K562 (cell line): ENCODE results near the gene TSPAN11. TPM values are rescaled to one million over a fixed set of nuclear protein-coding genes. Genes with fewer than 3 reads are reported as not detected.

Experiments
- ATAC-seq: fragments of 200-7000 bp; cut with Tn5 transposase; 3 replicates; pipeline ENCODE4 v1.9.1; 2020; ENCODE audit warnings: moderate library complexity
- BruUV-seq: library from RNA; stranded (reverse); fragments of 400-500 nt; replicated peaks from 2 replicates; lab custom pipeline; 2021; lab: Mats Ljungman, UMichigan
- CTCF ChIA-PET: fragments of 300-600 bp; formaldehyde crosslinking; extraction: SDS; loops from one replicate; lab custom pipeline; 2021; ENCODE audit warnings: low intra/inter-chr PET ratio; lab: Yijun Ruan, JAX
- POLR2A ChIA-PET: fragments of 300-600, 350-650 bp; sonication (Branson Sonifier 250); formaldehyde crosslinking; extraction: SDS; loops from one replicate; lab custom pipeline; 2021; ENCODE audit warnings: antibody characterized with exemption, inconsistent platforms; lab: Yijun Ruan, JAX
- DNase-seq, 4 experiments: peaks; one replicate each; pipeline versions ENCODE4 v3.0.0 to v3.0.0-alpha.2; 2011 to 2018; ENCODE audit warnings: low spot score in 3 of 4, mixed read lengths in 3 of 4; ENCODE audit errors: extremely low read depth in 1 of 4
- FAIRE-seq: peaks from 2 replicates; lab custom pipeline; 2011; peaks lifted over from hg19 to GRCh38; lab: Jason Lieb, UNC
- H2AFZ ChIP-seq: 2 replicates; pipeline ENCODE4 v1.6.0; 2011; ENCODE audit warnings: low read depth, low read length, control low read depth, inconsistent platforms
- H3K27ac ChIP-seq: fragments of 200-600 bp; 3 replicates; pipeline ENCODE4 v1.8.0; 2011; ENCODE audit warnings: low read depth, mild to moderate bottlenecking, control low read depth, inconsistent platforms, low read length, moderate library complexity, mixed read lengths; ENCODE audit errors: extremely low read depth
- H3K27me3 ChIP-seq, 2 experiments: fragments of 300-600 bp in 1 of 2; 2 replicates in 1 of 2; 3 replicates in 1 of 2; pipeline versions ENCODE4 v1.6.0 to v1.8.0; 2011; ENCODE audit warnings: inconsistent platforms in 2 of 2, low read length in 2 of 2, mild to moderate bottlenecking in 1 of 2, mixed read lengths in 1 of 2, moderate library complexity in 1 of 2; ENCODE audit not compliant: control insufficient read depth in 2 of 2, insufficient read depth in 2 of 2
- H3K36me3 ChIP-seq: fragments of 300-600 bp; 3 replicates; pipeline ENCODE4 v1.8.0; 2011; ENCODE audit warnings: mild to moderate bottlenecking, low read length, inconsistent platforms; ENCODE audit not compliant: control insufficient read depth, insufficient read depth
- H3K4me1 ChIP-seq, 2 experiments: fragments of 200-600 bp in 1 of 2; replicated peaks in 1 of 2; 2 replicates in 1 of 2; 3 replicates in 1 of 2; pipeline versions ENCODE4 v1.5.1 to v1.8.0; 2011; ENCODE audit warnings: inconsistent platforms in 2 of 2, low read length in 2 of 2, mild to moderate bottlenecking in 1 of 2, mixed read lengths in 1 of 2, moderate library complexity in 1 of 2; ENCODE audit not compliant: control insufficient read depth in 2 of 2, insufficient read depth in 2 of 2
- H3K4me2 ChIP-seq: 2 replicates; pipeline ENCODE4 v1.6.1; 2011; ENCODE audit warnings: low read length, control low read depth, inconsistent platforms, mixed read lengths; ENCODE audit not compliant: insufficient read depth
- H3K4me3 ChIP-seq: fragments of 200-600 bp; sonication (generic), shearing (Covaris generic); 2 replicates; pipeline ENCODE4 v1.5.1; 2016; ENCODE audit warnings: control low read depth, inconsistent platforms
- H3K79me2 ChIP-seq: fragments of 200-600 bp; 3 replicates; pipeline ENCODE4 v1.8.0; 2011; ENCODE audit warnings: low read length, inconsistent platforms; ENCODE audit not compliant: control insufficient read depth, insufficient read depth
- H3K9ac ChIP-seq, 2 experiments: 2 replicates each; pipeline versions ENCODE4 v1.6.0 to v1.6.1; 2011; ENCODE audit warnings: low read depth in 2 of 2, low read length in 2 of 2, control low read depth in 1 of 2, inconsistent platforms in 1 of 2, mild to moderate bottlenecking in 1 of 2, mixed read lengths in 1 of 2; ENCODE audit not compliant: insufficient read depth in 1 of 2
- H3K9me1 ChIP-seq: one replicate; pipeline ENCODE4 v1.6.0; 2011; ENCODE audit warnings: inconsistent platforms, mild to moderate bottlenecking, low read length, moderate library complexity; ENCODE audit not compliant: control insufficient read depth, insufficient read depth
- H3K9me3 ChIP-seq: replicated peaks from 2 replicates; pipeline ENCODE4 v1.5.1; 2011; ENCODE audit warnings: low read depth, low read length, inconsistent platforms; ENCODE audit not compliant: control insufficient read depth, insufficient read depth
- H4K20me1 ChIP-seq: replicated peaks from 2 replicates; pipeline ENCODE4 v1.6.1; 2011; ENCODE audit warnings: low read length, inconsistent platforms, mixed read lengths; ENCODE audit not compliant: control insufficient read depth, insufficient read depth
- ESRRA ChIP-seq: fragments of 450-650 bp; IDR thresholded peaks from 2 replicates; pipeline ENCODE4 v1.6.1; 2014; ENCODE audit warnings: low read depth, mild to moderate bottlenecking, moderate library complexity, borderline replicate concordance
- RAD21 ChIP-seq, 2 experiments: fragments of 250-450 bp in 1 of 2; fragments of 450-650 bp in 1 of 2; sonication (Bioruptor Pico) in 1 of 2; formaldehyde crosslinking in 1 of 2; IDR thresholded peaks in 1 of 2; conservative IDR thresholded peaks in 1 of 2; 2 replicates each; pipeline versions ENCODE4 v1.4.0 to v1.8.0; 2020 to 2022; ENCODE audit warnings: mild to moderate bottlenecking in 2 of 2, moderate library complexity in 1 of 2
- WGBS: fragments of 100-300 bp; shearing (Covaris generic); methylation state at CpG from one replicate; pipeline ENCODE4 v1.1.6; 2016; ENCODE audit warnings: low coverage, mixed read lengths; ENCODE audit not compliant: insufficient coverage; ENCODE audit errors: missing lambda C conversion rate; 5-methylcytosine and 5-hydroxymethylcytosine counted together
- in situ Hi-C: fragments of 300-500 bp; cut with MboI; formaldehyde crosslinking; loops from 4 replicates; pipeline ENCODE4 v1.15.0; 2018; ENCODE audit warnings: inconsistent platforms, mixed read lengths
- intact Hi-C: fragments of 100-400 bp; cut with micrococcal nuclease; formaldehyde crosslinking; loops from 2 replicates; pipeline ENCODE4 v1.14.2; 2022
- polyA plus RNA-seq, 8 experiments: library from polyadenylated mRNA; depleted of rRNA in 4 of 8; stranded (reverse) in 5 of 8; unstranded in 3 of 8; fragments of >200 nt; fragmentation: Nextera tagmentation in 2 of 8; fragmentation: Illumina TruSeq in 1 of 8; extraction: Ambion mirVana in 2 of 8; extraction: Trizol in 1 of 8; gene quantifications; 2 replicates each; pipeline versions ENCODE4 v1.2.1 to v1.2.3, GENCODE V29; 2011 to 2014; ENCODE audit warnings: inconsistent platforms in 1 of 8, missing spikeins in 1 of 8
- total RNA-seq, 7 experiments: library from RNA; depleted of rRNA in 6 of 7; stranded (reverse); fragments of >200 nt in 6 of 7; fragmentation: Illumina TruSeq in 2 of 7; extraction: Trizol in 2 of 7; gene quantifications; 2 replicates each; pipeline versions ENCODE4 v1.2.1 to v1.2.3, GENCODE V29; 2011 to 2021; ENCODE audit warnings: low replicate concordance in 1 of 7
- TF ChIP-seq, protein P1 (sequence below): sonication (generic); formaldehyde crosslinking; IDR thresholded peaks from 2 replicates; pipeline ENCODE4 v1.9.0; 2022; ENCODE audit warnings: mild to moderate bottlenecking, missing genetic modification reagents
- TF ChIP-seq, protein P2 (sequence below), 3 experiments: IDR thresholded peaks in 2 of 3; conservative IDR thresholded peaks in 1 of 3; 2 replicates each; pipeline ENCODE4 v1.5.1; 2011 to 2012; ENCODE audit warnings: low read length in 3 of 3, mild to moderate bottlenecking in 3 of 3, control low read depth in 2 of 3, improper control_type of control experiment in 1 of 3, inconsistent platforms in 1 of 3, low read depth in 1 of 3, mixed read lengths in 1 of 3, moderate library complexity in 1 of 3; ENCODE audit not compliant: insufficient read depth in 2 of 3

Gene TSPAN11
- total and polyA plus RNA-seq, 9 of the 15 experiments (the other 6 are each of a cell fraction or from before 2014, with no cell fraction given) = not detected

DNA sequence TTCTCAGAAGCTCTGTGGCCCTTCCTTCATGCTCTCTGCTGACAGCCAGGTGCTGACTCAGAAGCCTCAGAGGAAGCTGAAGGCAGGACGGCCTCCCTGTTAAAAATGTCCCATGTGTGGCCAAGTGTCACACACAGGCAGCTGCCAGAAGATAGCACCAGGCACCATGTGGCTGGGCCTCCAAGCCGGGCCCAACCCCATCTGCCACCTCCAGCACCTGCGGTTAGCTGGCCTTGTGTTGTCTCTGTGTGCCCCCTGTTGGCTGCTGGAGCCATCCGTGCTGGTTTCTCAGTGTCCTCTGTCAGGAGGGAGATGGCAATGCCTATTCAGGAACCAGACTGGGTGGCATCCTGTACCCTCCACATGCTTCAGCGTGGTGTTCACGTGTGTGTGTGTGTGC, 63.2 kb downstream of the TSPAN11 start:
- peak; percentile 56 for ATAC-seq
- Histone ChIP-seq H4K20me1 (peaks cover 11% of the 10 kb centered on the region; the same call in 1 of the 2 replicates), H3K36me3 (no peaks in the 10 kb centered on the region), H2AFZ (no peak overlapping the region), H3K9me3 (no peaks in the 10 kb centered on the region), H3K27ac (no peak overlapping the region), H3K9ac (no peak overlapping the region), H3K4me3 (no peak overlapping the region), H3K27me3 (peaks cover 0 to 84% of the 10 kb centered on the region in 2 experiments; a peak in 3 of 5 replicates), H3K9me1 (no peaks in the 10 kb centered on the region), H3K79me2 (no peaks in the 10 kb centered on the region), H3K4me2 (no peak overlapping the region), H3K4me1 (no peaks in the 10 kb centered on the region)
- ChIA-PET POLR2A (no interaction called here), CTCF (no interaction called here)
- TF ChIP-seq RAD21 (CRISPR knock-in tag; conservative IDR thresholded peaks at IDR 0.05 in 1 of 2, IDR thresholded peaks at IDR 0.05 in 1 of 2) (peak in 1 of 2 experiments; percentile 40; a peak in 1 of 4 replicates), ESRRA (no peak)
- TF ChIP-seq, protein P1, sequence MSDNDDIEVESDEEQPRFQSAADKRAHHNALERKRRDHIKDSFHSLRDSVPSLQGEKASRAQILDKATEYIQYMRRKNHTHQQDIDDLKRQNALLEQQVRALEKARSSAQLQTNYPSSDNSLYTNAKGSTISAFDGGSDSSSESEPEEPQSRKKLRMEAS = peak; percentile 77
- TF ChIP-seq, protein P2, sequence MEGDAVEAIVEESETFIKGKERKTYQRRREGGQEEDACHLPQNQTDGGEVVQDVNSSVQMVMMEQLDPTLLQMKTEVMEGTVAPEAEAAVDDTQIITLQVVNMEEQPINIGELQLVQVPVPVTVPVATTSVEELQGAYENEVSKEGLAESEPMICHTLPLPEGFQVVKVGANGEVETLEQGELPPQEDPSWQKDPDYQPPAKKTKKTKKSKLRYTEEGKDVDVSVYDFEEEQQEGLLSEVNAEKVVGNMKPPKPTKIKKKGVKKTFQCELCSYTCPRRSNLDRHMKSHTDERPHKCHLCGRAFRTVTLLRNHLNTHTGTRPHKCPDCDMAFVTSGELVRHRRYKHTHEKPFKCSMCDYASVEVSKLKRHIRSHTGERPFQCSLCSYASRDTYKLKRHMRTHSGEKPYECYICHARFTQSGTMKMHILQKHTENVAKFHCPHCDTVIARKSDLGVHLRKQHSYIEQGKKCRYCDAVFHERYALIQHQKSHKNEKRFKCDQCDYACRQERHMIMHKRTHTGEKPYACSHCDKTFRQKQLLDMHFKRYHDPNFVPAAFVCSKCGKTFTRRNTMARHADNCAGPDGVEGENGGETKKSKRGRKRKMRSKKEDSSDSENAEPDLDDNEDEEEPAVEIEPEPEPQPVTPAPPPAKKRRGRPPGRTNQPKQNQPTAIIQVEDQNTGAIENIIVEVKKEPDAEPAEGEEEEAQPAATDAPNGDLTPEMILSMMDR (IDR thresholded peaks at IDR 0.05 in 2 of 3, conservative IDR thresholded peaks at IDR 0.05 in 1 of 3; ENCODE audit: insufficient read depth in 2 of 3, low read depth in 1 of 3, low read length in 3 of 3) = peak; percentile 31 to 35 (median 31); a peak in 2 of 6 replicates
- WGBS = 2% methylated on average over 6 of the region's 6 CpGs
- no peak for FAIRE-seq
- peak; percentile 19 to 33 (median 28) for DNase-seq
- in situ Hi-C loops (no loop called here), intact Hi-C loops (loop anchor here (5.0 kb wide), 1 partner anchor 137 kb away; no protein-coding TSS in a partner anchor)
- no TSS peak for BruUV-seq
